Endothelial cell (in vitro differentiated cells): Measurements from ENCODE around the gene PDGFC. TPM values are rescaled to one million over a fixed set of nuclear protein-coding genes. Genes with fewer than 3 reads are reported as not detected.
"Not testable (repeated sequence)": the region's sequence is repeated elsewhere in the genome, so short reads cannot be mapped to it uniquely, and the experiment has no call there.

Source experiments
- DNase-seq: peaks from one replicate; pipeline ENCODE4 v3.0.0; 2021; ENCODE audit warnings: low spot score
- H3K27ac Mint-ChIP-seq: one replicate; pipeline ENCODE4 v1.8.0; 2021; ENCODE audit warnings: mixed read lengths, inconsistent platforms; ENCODE audit not compliant: unreplicated experiment
- H3K27me3 Mint-ChIP-seq: one replicate; pipeline ENCODE4 v1.8.0; 2021; ENCODE audit warnings: mild to moderate bottlenecking, moderate library complexity, mixed read lengths, inconsistent platforms; ENCODE audit not compliant: unreplicated experiment
- H3K36me3 Mint-ChIP-seq: one replicate; pipeline ENCODE4 v1.8.0; 2021; ENCODE audit warnings: mild to moderate bottlenecking, low read depth, mixed read lengths, inconsistent platforms; ENCODE audit not compliant: unreplicated experiment
- H3K4me1 Mint-ChIP-seq: one replicate; pipeline ENCODE4 v1.8.0; 2021; ENCODE audit warnings: mild to moderate bottlenecking, mixed read lengths, inconsistent platforms; ENCODE audit not compliant: unreplicated experiment
- H3K4me3 Mint-ChIP-seq: one replicate; pipeline ENCODE4 v1.8.0; 2021; ENCODE audit warnings: mild to moderate bottlenecking, mixed read lengths, inconsistent platforms; ENCODE audit not compliant: unreplicated experiment
- H3K9me3 Mint-ChIP-seq: one replicate; pipeline ENCODE4 v1.8.0; 2021; ENCODE audit warnings: mixed read lengths, inconsistent platforms; ENCODE audit not compliant: unreplicated experiment
- total RNA-seq: library from RNA; stranded (reverse); fragmentation: NEBNext Ultra II Directional; extraction: Animal tissue kit (Norgen Biotek cat#: 25700); gene quantifications from one replicate; pipeline ENCODE4 v1.2.1, GENCODE V29; 2021; ENCODE audit not compliant: unreplicated experiment
- TF ChIP-seq, protein P1 (sequence below): fragments of 200-600 bp; sonication (generic); IDR thresholded peaks from one replicate; pipeline ENCODE4 v1.5.0; 2021; ENCODE audit warnings: antibody characterized with exemption; ENCODE audit not compliant: unreplicated experiment

Gene PDGFC
- total RNA-seq, 1 donor from 2014 or later = 22.0 TPM

DNA sequence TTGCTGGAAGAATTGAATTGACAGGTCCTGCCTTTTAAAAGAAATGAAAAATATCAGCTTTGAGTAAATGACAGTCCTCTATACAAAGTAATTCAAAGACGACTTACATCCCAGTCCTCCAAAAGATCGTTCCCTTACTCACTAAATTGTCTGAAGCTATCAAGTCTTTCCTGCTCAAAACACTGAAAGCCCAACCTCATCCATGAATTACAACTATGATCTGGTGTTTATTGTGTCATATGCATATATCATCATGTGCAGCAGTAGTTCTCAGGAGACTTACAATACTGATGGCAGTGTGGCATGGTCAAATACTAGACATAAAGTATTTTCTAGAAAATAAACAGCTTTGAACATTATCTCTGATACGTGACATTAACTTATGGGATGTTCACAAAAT is 97.8 kb downstream of the PDGFC start:
- no peaks in the 10 kb centered on the region for H3K4me1 Mint-ChIP-seq
- no peak overlapping the region for H3K27ac Mint-ChIP-seq
- no peaks in the 10 kb centered on the region for H3K27me3 Mint-ChIP-seq
- no peak overlapping the region for H3K4me3 Mint-ChIP-seq
- TF ChIP-seq, protein P1, sequence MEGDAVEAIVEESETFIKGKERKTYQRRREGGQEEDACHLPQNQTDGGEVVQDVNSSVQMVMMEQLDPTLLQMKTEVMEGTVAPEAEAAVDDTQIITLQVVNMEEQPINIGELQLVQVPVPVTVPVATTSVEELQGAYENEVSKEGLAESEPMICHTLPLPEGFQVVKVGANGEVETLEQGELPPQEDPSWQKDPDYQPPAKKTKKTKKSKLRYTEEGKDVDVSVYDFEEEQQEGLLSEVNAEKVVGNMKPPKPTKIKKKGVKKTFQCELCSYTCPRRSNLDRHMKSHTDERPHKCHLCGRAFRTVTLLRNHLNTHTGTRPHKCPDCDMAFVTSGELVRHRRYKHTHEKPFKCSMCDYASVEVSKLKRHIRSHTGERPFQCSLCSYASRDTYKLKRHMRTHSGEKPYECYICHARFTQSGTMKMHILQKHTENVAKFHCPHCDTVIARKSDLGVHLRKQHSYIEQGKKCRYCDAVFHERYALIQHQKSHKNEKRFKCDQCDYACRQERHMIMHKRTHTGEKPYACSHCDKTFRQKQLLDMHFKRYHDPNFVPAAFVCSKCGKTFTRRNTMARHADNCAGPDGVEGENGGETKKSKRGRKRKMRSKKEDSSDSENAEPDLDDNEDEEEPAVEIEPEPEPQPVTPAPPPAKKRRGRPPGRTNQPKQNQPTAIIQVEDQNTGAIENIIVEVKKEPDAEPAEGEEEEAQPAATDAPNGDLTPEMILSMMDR = no peak
- H3K9me3 Mint-ChIP-seq = no peaks in the 10 kb centered on the region
- DNase-seq = no peak
- no peaks in the 10 kb centered on the region for H3K36me3 Mint-ChIP-seq

DNA sequence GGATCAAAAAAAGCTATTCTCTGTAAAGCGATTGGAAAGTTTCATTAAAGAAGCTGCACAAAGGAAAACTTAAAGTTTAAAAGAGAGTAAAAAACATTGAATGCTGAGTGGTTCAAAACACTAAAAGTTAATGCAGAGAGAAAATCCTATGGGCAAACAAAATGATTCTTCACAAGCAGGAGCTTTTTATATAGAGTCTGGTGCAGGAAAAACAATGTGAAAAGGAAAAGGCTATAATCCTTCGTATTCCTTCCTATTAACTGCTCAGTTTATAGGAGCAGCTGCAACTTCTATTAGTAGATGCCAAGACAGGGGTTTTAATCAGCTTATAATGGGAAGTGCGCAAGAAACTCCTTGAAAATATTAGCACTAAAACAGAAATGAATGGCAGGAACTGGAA is 100.7 kb downstream of the PDGFC start:
- no peaks in the 10 kb centered on the region for H3K9me3 Mint-ChIP-seq
- no peaks in the 10 kb centered on the region for H3K4me1 Mint-ChIP-seq
- DNase-seq = no peak
- no peaks in the 10 kb centered on the region for H3K36me3 Mint-ChIP-seq
- H3K4me3 Mint-ChIP-seq = no peak overlapping the region
- H3K27me3 Mint-ChIP-seq = no peaks in the 10 kb centered on the region
- H3K27ac Mint-ChIP-seq = no peak overlapping the region
- TF ChIP-seq, protein P1 = no peak

DNA sequence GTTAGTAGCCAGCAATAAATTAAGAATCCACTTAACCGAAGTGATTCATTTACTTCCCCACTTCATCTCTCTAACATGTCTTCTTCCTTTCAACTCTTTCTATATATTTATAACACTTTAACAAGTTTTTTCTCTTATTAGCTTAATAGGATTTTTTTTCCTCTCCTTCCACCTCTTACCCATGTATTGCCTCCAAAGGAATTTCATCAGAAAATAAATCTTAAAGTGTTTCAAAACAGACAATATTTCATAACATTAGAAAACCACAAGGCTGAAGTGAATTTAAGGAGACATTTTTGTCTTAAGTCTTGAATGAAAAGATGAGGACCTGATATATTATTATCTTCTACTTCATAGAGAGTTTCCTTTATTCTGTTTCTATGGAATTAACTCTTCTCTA is 101.5 kb downstream of the PDGFC start:
- DNase-seq = no peak
- H3K9me3 Mint-ChIP-seq = no peaks in the 10 kb centered on the region
- TF ChIP-seq, protein P1 = no peak
- no peaks in the 10 kb centered on the region for H3K36me3 Mint-ChIP-seq
- H3K27me3 Mint-ChIP-seq = no peaks in the 10 kb centered on the region
- no peak overlapping the region for H3K4me3 Mint-ChIP-seq
- H3K4me1 Mint-ChIP-seq = no peaks in the 10 kb centered on the region
- no peak overlapping the region for H3K27ac Mint-ChIP-seq

DNA sequence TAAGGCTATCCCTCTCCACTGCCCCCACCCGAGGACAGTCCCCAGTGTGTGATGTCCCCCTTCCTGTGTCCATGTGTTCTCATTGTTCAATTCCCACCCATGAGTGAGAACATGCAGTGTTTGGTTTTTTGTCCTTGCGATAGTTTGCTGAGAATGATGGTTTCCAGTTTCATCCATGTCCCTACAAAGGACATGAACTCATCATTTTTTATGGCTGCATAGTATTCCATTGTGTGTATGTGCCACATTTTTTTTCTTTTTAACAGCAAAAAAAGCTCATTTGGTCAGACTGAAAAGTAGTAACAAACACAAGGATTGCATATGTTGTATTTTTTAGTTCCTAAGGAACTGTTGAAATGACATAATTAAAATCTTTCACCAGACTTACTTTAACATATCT is 105.5 kb downstream of the PDGFC start:
- not testable (repeated sequence) for H3K4me3 Mint-ChIP-seq, DNase-seq, H3K9me3 Mint-ChIP-seq, H3K27ac Mint-ChIP-seq, H3K4me1 Mint-ChIP-seq, H3K36me3 Mint-ChIP-seq, H3K27me3 Mint-ChIP-seq

DNA sequence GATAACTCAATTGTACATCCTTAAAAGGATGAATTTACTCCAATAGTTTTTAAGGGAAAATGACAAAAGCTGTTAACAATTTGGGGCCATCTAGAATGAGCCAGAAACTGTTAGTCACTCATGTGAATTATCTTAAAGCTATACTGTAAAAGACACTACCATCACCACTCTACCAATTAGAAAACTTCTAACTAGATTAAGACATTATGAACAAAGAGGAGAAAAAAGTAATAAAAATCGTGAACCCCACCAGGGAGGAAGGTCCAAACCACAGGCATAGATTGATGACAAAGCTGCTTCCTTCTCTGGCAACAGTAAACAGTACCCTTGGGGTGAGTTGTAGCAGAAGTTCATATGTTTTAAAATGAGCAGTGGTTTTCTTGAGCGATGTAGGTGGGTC is 106.1 kb downstream of the PDGFC start:
- no peak for DNase-seq

More for the DNA sequence above, 106.1 kb downstream of the PDGFC start:
- TF ChIP-seq, protein P1 = no peak
- Mint-ChIP-seq H3K36me3 (no peaks in the 10 kb centered on the region), H3K27ac (no peak overlapping the region), H3K4me3 (no peak overlapping the region), H3K4me1 (no peaks in the 10 kb centered on the region), H3K27me3 (no peaks in the 10 kb centered on the region), H3K9me3 (no peaks in the 10 kb centered on the region)
